ENCODE data around the gene CSF3R. TPM values are rescaled to one million over a fixed set of nuclear protein-coding genes. Genes with fewer than 3 reads are reported as not detected.

CSF3R gene
- total and polyA plus RNA-seq, 2 of the 4 experiments (the other 2 are of a cell fraction) = not detected

GRCh38 chr1:36515315-36516138 is 32.8 kb upstream of the CSF3R start:
- Histone ChIP-seq H2BK20ac (ENCODE audit: low read depth, low read length) (no peak overlapping the region), H3K18ac (ENCODE audit: low read depth, low read length) (no peak overlapping the region), H3K9me1 (ENCODE audit: insufficient read depth, low read length) (no peaks in the 10 kb centered on the region), H3K9me3 (ENCODE audit: control insufficient read depth, insufficient read depth, low read length) (no peaks in the 10 kb centered on the region), H4K5ac (ENCODE audit: low read depth, low read length) (no peak overlapping the region), H3K9ac (ENCODE audit: low read depth, low read length) (no peak overlapping the region), H4K20me1 (ENCODE audit: insufficient read depth, low read length) (no peaks in the 10 kb centered on the region), H3K56ac (ENCODE audit: extremely low read depth, insufficient read depth, low read length) (no peak overlapping the region), H4K8ac (ENCODE audit: low read depth in 2 of 2, low read length in 2 of 2) (no peak overlapping the region), H2AFZ (replicated peaks; ENCODE audit: low read length, poor library complexity) (no peak overlapping the region), H3K23ac (ENCODE audit: low read depth, low read length) (no peak overlapping the region), H3K14ac (replicated peaks; ENCODE audit: low read depth, low read length) (no peak overlapping the region), H3K4me2 (ENCODE audit: low read depth, low read length) (no peak overlapping the region), H3K79me1 (ENCODE audit: low read depth in 1 of 2, low read length in 2 of 2) (no peaks in the 10 kb centered on the region), H2BK5ac (ENCODE audit: low read depth, low read length, poor library complexity, severe bottlenecking) (no peak overlapping the region), H2AK9ac (replicated peaks; ENCODE audit: low read depth, low read length, poor library complexity) (no peak overlapping the region), H2BK120ac (ENCODE audit: low read depth, low read length) (no peak overlapping the region), H3K4ac (ENCODE audit: low read depth, low read length) (no peak overlapping the region), H3K4me1 (ENCODE audit: control insufficient read depth, insufficient read depth, low read length) (no peaks in the 10 kb centered on the region), H3K36me3 (ENCODE audit: control insufficient read depth, insufficient read depth, low read length) (no peaks in the 10 kb centered on the region), H2BK15ac (ENCODE audit: low read depth, low read length) (no peak overlapping the region), H3K4me3 (ENCODE audit: insufficient read depth, low read depth, low read length) (no peak overlapping the region), H4K91ac (ENCODE audit: insufficient read depth, low read depth, low read length) (no peak overlapping the region), H2AK5ac (ENCODE audit: low read depth, low read length) (no peak overlapping the region), H3K27me3 (ENCODE audit: control insufficient read depth, insufficient read depth, low read length) (no peaks in the 10 kb centered on the region; the same call in 1 of the 2 replicates), H3K27ac (ENCODE audit: insufficient read depth, low read length) (no peak overlapping the region)
- intact Hi-C loops (cut with micrococcal nuclease) = loop anchor here (1.0 to 5.0 kb wide), 3 partner anchors 807 to 1347 kb away; no protein-coding TSS in a partner anchor
- DNase-seq (no peak), ATAC-seq (ENCODE audit: low read depth) (no peak)
- in situ Hi-C loops (cut with MboI; ENCODE audit: low sequenced_read_pairs) = no loop called here
- 40% methylated on average over 3 of the region's 10 CpGs; no CpG with 5 or more reads in 1 of the 2 experiments for WGBS, 2 experiments (ENCODE audit: extremely low coverage in 2 of 2, insufficient read length in 1 of 2)
- no peak for TF ChIP-seq FOS (IDR thresholded peaks at IDR 0.05; ENCODE audit: low read depth, low read length)
- TF ChIP-seq MXI1 (IDR thresholded peaks at IDR 0.05; ENCODE audit: borderline replicate concordance, low read depth, low read length) = no peak
- TF ChIP-seq SMC3 (IDR thresholded peaks at IDR 0.05; ENCODE audit: low read depth, low read length) = no peak
- no peak for TF ChIP-seq RCOR1 (IDR thresholded peaks at IDR 0.05; ENCODE audit: insufficient replicate concordance, low read length)
- TF ChIP-seq CEBPB (IDR thresholded peaks at IDR 0.05; ENCODE audit: low read depth, low read length) = no peak
- TF ChIP-seq CHD1 (IDR thresholded peaks at IDR 0.05; ENCODE audit: low read depth, low read length) = no peak
- dilution Hi-C loops (cut with HindIII; ENCODE audit: low sequenced_read_pairs, unreplicated experiment) = no loop called here
- CTCF ChIA-PET = interaction anchor here (0.6 to 2.8 kb wide), 11 partner anchors 9 to 205 kb away, joined by 3 to 8 read pairs (median 4); no protein-coding TSS in a partner anchor
- POLR2A ChIA-PET (ENCODE audit: unreplicated experiment) = no interaction called here
- BruUV-seq (replicated peaks) = no TSS peak

Data from IMR-90 (cell line).